ENCODE results near the gene MYO7A.
"Not testable (repeated sequence)": the region's sequence is repeated elsewhere in the genome, so short reads cannot be mapped to it uniquely, and the experiment has no call there.

The MYO7A gene

GRCh38 chr11:77093056-77093891, 34.8 kb upstream of the MYO7A start:
- no peak for DNase-seq

DNA sequence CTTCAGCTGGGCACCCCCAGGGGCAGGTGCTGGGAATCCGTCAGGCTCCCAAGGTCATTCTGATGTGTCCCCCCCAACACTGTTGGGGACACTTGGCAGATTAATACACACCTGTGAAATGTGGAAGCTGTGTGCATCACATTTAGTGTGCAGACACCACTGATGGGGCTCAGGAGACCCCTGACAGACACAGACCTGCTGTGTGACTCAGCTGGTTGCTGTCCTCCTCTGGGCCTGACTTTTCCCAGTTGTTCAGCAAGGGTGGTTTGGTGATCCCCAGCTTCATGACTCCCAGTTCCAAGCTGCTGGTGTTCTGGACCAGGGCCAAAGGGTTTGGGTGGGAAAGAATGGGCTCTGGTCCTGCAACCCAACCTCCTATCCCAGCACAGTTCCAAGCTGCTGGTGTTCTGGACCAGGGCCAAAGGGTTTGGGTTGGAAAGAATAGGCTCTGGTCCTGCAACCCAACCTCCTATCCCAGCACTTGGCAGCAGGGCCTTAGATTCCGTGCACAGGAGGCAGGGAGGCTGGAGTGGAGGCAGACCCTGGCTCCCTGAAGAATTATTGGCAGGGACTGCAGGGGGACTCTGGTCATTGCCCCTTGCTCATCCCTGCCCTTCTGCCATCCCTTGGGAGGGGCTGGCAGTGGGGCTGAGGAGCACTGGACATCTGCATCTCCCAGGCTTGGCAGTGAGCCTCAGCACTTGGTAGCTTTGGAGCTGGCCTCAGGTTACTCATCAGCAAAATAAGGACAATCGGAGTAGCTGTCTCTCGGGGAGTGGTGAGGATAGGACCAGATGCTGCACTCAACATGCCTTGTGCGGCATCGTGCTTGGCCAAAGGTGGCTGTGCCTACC, 33.8 kb upstream of the MYO7A start:
- no peak for DNase-seq

DNA sequence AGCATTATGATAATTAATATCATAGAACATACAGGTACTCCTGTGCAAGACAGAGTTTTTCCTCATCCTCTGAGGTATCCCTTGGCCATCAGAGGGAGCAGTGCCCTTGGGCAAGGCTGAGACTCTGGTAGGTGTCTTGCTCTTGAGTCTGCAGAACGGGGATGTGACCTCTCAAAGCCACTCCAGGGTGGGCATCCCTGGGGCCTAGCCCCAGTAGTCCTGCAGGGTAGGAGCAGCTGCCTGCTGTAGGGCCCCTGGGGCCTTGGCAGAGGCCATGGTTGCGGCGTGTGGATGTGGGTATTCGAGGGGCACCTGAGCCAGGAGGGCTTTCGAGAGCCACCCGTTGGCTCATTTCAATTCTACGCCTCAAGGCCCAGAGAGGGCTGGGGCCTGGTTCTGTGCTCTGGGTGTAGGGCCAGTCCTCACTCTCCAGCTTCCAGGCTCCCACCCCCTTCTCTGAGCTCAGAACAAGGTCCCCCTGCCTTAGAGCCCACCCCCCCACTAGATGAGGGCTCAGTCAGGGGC, 33.1 kb upstream of the MYO7A start:
- no peak for DNase-seq

- no peak for DNase-seq
These were observed 32.2 kb upstream of the MYO7A start for GRCh38 chr11:77095551-77096490.

GRCh38 chr11:77096591-77097019, 31.4 kb upstream of the MYO7A start:
- DNase-seq: no peak

DNA sequence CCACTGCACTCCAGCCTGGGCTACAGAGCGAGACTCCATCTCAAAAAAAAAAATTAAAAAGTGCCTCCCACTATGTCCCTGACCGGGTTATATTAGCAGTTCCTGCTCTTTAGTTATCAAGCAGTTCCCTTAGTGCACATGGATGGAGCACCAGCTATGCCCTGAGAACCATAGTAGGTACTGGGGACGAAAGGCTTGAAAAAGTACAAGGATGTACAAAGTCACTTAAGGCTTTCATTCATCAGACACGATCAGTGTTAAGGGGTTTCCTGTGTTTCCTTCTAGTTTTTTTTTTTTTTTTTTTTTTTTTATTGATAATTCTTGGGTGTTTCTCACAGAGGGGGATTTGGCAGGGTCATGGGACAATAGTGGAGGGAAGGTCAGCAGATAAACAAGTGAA, 30.9 kb upstream of the MYO7A start:
- not testable (repeated sequence) for DNase-seq

DNA sequence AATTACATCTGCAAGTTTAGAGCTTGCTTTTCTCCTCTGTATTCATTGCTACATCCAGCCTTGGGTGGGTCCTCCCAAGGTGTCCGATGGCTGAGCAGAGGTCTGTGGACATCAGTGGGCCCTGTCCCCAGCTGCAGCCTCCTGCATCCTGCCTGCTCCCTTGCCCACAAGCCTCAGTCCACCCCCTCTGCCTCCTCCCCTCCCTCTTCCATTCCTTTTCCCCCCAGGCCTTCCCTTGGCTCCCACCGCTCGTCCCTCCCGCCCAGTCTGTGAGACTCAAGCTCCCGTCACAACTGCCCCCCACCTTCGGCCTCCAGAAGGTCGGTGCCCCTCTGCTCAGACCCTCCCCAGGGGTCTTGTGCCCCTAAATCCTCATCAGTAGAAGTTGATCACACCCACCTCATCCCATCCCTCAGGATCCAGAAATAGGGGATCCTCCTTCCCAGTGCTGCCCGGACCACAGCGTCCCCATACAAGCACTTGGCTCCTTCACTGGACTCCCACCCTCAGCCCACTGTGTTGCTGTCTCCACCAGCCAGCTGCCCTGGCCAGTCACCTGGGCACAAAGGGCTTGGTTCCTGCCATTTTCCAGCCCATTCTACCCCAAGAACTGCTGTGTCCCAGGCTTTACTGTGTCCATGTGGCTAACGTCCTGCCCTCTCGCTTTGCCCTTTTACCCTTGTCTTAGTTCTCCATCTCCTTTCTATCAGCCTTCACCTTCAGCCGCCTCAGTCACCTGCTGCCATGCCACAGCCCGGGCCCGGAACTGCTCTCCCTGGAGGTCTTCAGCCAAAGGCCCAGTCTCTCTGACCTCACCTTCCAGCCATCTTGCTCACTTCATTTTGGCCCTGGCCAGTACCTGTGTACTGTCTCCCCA, 27.6 kb upstream of the MYO7A start:
- DNase-seq: no peak

GRCh38 chr11:77101043-77101537, 27.0 kb upstream of the MYO7A start:
- no peak for DNase-seq

- DNase-seq: no peak
These were observed 25.5 kb upstream of the MYO7A start, which contains the start of gene OMP for GRCh38 chr11:77102246-77103210. OMP (plus strand) TSS chr11:77102840; CDS start chr11:77102840, 0 bp downstream.

DNA sequence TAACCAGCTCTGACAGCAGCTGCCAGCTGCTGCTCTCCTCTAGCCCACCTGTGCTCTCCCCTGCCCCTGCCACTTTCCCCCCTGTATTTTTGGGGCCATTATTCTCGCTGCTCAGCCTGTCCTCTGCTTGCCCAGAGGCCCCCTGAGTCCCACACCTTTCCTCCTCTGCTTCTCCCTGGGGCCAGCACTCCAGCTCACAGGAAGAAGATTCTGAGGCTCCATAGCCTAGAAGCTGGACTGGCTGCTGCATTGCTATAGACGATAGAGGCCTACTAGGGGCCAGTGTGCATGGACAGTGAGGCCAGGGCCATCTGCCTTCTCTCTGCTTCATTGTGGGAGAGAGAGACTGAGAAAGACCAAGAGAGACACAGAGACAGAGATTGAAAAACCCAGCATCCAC, 24.7 kb upstream of the MYO7A start:
- DNase-seq: no peak

DNA sequence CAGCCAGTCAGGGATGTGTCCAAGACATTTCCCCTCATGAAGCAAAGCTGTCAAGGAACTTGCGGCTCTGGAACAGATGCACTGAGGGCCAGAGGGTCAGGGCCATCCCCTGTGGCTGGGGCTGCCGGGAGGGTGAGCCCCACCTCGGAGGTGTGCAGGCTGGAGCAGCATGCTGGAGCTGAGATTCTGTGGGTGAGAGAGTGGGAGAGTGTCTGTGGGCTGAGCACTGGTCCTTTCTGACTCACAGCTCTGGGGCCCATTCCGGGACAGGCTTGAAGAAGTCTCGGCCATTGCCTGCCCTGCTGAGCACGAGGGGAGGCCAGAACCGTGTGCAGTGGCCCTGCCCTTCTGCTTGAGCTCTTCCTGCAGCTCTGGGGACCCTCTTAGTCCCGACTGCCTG, 23.3 kb upstream of the MYO7A start:
- no peak for DNase-seq

DNA sequence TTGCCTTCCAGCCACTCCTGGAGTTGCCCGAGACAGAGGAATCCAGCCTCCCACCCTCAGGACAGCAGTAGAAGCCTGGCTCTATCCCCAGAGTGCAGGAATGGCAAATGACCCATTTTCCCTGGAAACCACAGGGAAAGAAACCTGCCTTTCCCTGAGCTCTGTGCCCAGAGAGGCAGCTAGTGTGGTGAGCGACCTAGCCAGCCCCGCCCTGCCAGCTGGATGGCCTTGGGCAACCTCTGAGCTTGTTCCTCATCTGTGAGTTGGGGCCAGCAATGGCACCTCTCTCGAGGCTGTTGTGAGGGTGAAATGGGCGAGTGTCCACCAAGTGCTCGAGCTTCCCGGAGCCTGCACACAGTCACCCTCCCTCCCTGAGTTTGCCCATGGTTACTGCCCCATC, 21.7 kb upstream of the MYO7A start:
- DNase-seq: no peak

DNA sequence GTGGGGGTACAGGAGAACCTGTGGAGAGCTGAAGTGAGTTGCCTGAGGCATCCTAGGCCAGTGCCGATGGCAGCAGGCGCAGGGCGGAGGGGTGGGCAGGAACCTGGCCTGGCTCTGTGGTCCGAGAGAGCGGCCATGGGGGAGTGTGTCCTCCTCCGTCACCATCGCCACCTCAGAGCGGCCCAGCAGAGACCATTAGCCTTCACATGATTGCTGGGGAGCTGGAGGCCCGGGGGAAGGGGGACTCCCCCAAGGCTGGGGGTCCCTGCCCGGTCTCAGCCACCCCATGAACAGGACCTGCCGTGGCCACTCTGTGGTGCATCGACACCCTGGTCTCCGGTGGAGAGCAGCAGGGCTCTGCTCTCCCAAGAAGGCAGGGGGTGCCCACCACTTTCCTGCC, 21.3 kb upstream of the MYO7A start:
- DNase-seq: no peak

- DNase-seq: no peak
These were observed 20.1 kb upstream of the MYO7A start for GRCh38 chr11:77107950-77108349.

DNA sequence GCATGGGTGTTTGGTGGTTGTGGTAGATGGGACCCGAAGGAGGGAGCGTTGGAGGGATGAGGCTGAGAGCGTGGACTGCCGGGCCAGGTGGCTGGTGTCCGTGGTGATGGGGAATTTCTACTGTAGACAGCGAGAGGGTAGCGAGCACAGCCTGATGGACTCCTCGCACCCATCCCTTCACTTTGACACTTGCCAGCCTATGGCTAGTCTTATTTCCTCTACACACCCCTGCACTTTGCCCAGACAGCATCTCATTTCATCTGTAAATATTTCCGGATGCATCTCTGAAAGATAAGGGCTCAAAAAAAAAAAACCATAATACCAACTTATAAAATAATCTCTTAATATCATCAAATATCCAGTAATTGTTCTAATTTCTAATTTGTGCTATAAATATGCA, 19.6 kb upstream of the MYO7A start:
- DNase-seq: no peak

DNA sequence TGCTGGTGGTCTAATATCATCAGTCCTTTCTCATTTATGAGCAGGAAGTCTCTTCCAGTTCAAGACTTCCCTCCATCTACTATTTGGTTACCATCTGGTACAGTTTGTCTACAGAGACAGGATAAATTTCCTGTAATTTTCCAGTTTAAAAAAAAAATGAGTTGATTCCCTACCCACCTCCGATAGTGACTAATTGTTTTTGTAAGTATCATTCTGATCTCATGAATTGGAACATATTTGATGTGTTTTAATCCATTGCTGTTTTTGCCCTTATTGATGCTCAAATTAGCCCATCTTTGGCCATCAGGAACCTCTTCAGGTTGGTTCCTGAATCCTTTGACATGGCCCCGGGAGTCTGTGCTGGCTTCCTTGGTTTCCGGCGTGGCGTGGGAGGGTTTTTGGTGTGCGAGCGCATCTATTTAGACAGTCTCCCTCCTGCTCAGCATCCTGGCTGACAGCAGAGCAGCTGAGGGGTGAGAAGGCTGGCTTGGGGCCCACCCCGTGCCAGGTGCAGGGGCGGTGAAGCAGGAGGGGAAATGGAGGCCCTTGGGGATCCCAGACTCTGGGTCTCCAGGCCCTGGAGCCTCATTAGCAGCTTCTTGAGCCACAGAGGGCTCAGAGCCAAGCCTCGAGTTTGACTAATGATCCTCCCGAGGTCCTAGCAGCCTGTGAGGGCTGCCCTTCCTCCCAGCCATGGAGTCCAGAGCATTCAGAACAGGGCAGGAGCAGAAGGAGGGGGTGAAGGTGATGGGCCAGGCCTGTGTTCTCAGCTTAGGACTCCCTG, 18.6 kb upstream of the MYO7A start:
- no peak for DNase-seq

- DNase-seq: no peak
These were observed 17.2 kb upstream of the MYO7A start for GRCh38 chr11:77110836-77111235.

- DNase-seq: no peak
These were observed 16.8 kb upstream of the MYO7A start for GRCh38 chr11:77111277-77111676.

DNA sequence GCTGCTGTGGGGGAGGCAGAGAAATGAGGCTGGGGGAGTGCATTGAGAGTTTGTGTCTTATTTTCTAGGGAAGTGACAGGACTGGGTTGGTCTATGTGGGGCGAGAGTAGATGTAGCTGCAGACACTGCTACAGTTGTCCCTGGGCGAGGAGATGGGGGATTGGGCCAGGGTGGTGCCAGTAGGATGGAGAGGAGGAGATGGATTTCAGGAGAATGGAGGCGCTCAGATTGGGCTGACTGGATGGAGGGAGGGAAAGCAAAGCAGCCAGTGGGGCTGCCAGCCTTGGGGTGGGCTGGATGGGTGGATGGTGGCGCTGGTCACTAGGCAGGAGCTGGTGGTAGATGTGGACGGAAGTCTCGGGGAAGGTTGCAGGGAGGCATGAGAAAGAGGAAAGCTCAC, 16.1 kb upstream of the MYO7A start:
- no peak for DNase-seq
